LNCAP (cell line): ENCODE measurements around the gene MACROD2.

Source experiments
- TF ChIP-seq, protein P1 (sequence below): fragments of 450-650 bp; IDR thresholded peaks from 2 replicates; pipeline ENCODE4 v1.5.1; 2017; ENCODE audit warnings: mild to moderate bottlenecking

Gene MACROD2

GRCh38 chr20:14631011-14631410 lies 635.7 kb downstream of the MACROD2 start:
- TF ChIP-seq, protein P1, sequence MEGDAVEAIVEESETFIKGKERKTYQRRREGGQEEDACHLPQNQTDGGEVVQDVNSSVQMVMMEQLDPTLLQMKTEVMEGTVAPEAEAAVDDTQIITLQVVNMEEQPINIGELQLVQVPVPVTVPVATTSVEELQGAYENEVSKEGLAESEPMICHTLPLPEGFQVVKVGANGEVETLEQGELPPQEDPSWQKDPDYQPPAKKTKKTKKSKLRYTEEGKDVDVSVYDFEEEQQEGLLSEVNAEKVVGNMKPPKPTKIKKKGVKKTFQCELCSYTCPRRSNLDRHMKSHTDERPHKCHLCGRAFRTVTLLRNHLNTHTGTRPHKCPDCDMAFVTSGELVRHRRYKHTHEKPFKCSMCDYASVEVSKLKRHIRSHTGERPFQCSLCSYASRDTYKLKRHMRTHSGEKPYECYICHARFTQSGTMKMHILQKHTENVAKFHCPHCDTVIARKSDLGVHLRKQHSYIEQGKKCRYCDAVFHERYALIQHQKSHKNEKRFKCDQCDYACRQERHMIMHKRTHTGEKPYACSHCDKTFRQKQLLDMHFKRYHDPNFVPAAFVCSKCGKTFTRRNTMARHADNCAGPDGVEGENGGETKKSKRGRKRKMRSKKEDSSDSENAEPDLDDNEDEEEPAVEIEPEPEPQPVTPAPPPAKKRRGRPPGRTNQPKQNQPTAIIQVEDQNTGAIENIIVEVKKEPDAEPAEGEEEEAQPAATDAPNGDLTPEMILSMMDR = no peak

DNA sequence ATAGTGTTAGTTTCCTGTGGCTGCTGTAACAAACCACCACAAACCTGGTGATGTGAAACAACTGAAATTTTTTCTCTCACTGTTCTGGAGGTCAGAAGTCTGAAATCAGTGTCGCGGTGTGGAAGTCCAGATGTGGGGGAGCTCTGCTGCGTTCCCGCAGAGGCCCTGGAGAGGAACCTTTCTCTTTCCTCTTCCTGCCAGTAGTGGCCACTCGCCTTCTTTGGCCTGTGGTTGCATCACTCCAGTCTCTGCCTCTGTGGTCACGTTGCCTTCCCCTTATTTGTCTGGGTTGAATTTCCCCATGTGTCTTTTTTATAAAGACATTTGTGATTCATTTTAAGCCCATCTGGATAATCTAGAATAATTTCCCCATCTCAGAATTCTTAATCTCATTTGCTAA lies 637.6 kb downstream of the MACROD2 start:
- TF ChIP-seq, protein P1 = no peak

DNA sequence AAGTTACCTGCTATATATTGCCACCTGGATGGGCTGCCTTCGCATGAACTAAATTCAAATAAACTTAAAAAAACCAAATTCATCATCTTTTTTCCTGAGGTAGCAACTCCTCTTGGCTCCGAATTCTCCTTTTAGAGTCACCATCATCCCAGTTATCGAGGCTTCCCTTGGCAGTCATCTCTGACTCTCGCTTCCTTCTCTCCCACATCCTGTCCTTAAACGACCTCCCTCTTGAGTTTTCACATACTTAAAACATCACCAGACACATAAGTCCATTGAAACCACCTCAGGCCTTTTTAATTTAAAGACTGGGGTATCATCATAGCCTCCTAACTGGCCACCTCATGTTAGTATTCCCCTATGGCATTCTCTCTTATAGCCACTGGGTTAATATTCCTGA lies 638.2 kb downstream of the MACROD2 start:
- TF ChIP-seq, protein P1 = no peak

DNA sequence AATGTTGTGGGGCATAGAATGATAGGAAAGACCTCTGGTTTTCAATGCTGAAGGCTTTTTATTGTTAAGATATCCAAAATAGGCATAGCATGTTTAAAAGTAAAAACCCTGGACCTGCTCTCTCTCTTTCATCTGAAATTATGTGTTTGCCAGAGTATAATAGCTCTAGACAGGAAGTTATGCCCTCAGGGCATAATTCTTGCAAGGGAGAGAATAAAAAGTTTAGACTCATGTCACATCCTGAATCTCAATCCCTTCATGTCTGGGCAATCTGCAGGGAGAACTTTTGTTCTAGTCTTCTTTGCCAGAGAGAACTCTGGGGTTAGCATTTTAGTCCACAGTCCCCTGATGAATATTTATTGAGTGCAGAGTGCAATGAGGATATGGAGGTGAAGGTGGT lies 639.3 kb downstream of the MACROD2 start:
- TF ChIP-seq, protein P1 = no peak

GRCh38 chr20:14637441-14637840 lies 642.1 kb downstream of the MACROD2 start:
- TF ChIP-seq, protein P1 = no peak

DNA sequence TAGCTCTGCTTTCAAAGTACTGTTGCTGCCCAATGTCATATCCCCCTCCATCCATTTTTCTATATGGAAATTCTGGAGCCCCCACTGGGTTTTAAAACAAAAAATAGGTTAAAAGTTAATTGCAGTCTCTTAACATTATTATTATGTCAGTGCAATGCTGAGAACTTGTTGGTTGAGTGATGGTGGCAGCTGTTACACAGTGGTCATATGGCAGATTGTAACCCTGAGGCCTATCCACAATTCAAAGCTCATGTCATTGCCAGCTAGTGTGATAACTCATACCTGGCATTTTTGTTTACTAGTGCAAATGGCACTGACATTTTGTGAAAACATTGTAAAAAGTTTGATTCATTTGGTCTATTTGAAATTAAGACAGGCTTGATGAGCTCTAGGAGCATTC lies 647.8 kb downstream of the MACROD2 start:
- TF ChIP-seq, protein P1 = no peak

- TF ChIP-seq, protein P1 = no peak
Observed at GRCh38 chr20:14643556-14643955, 648.2 kb downstream of the MACROD2 start.
